GM21390 (cell line): Measurements from ENCODE around the gene GOSR1.
"Not testable (repeated sequence)": the region's sequence is repeated elsewhere in the genome, so short reads cannot be mapped to it uniquely, and the experiment has no call there.

Source experiments
- ATAC-seq: cut with Tn5 transposase; IDR thresholded peaks from one replicate; pipeline ENCODE4 v1.9.1; 2021; ENCODE audit not compliant: unreplicated experiment

Gene GOSR1

GRCh38 chr17:30543456-30543855, 66.2 kb downstream of the GOSR1 start:
- no peak for ATAC-seq

- no peak for ATAC-seq
These were observed 67.8 kb downstream of the GOSR1 start for GRCh38 chr17:30545024-30545423.

- ATAC-seq: no peak
These were observed 70.8 kb downstream of the GOSR1 start for GRCh38 chr17:30547778-30548573.

- not testable (repeated sequence) for ATAC-seq
These were observed 72.0 kb downstream of the GOSR1 start for GRCh38 chr17:30549181-30549580.

GRCh38 chr17:30549864-30550511, 72.8 kb downstream of the GOSR1 start:
- ATAC-seq: no peak

- ATAC-seq: peak; percentile 60
These were observed 73.5 kb downstream of the GOSR1 start for GRCh38 chr17:30550512-30551273.

GRCh38 chr17:30551274-30551995, 74.2 kb downstream of the GOSR1 start:
- not testable (repeated sequence) for ATAC-seq

GRCh38 chr17:30551996-30552339, 74.8 kb downstream of the GOSR1 start:
- ATAC-seq: no peak

GRCh38 chr17:30552994-30553566, 75.9 kb downstream of the GOSR1 start:
- ATAC-seq: no peak

GRCh38 chr17:30553823-30554440, 76.7 kb downstream of the GOSR1 start:
- ATAC-seq: not testable (repeated sequence)

GRCh38 chr17:30554839-30555751, 77.9 kb downstream of the GOSR1 start:
- no peak for ATAC-seq

- ATAC-seq: no peak
These were observed 78.7 kb downstream of the GOSR1 start for GRCh38 chr17:30555942-30556341.

GRCh38 chr17:30556374-30557332, 79.4 kb downstream of the GOSR1 start:
- ATAC-seq: no peak

GRCh38 chr17:30557916-30558685, 80.9 kb downstream of the GOSR1 start:
- ATAC-seq: no peak

GRCh38 chr17:30558686-30559545, 81.7 kb downstream of the GOSR1 start:
- ATAC-seq: no peak

GRCh38 chr17:30559656-30560055, 82.4 kb downstream of the GOSR1 start:
- ATAC-seq: no peak
